GM12892 (cell line): Measurements from ENCODE around the gene MT1A.

Source experiments
- POLR2A ChIP-seq: IDR thresholded peaks from 2 replicates; pipeline ENCODE4 v1.6.1; 2011; ENCODE audit warnings: low read depth, low read length, control low read depth
- POLR2AphosphoS5 ChIP-seq: IDR thresholded peaks from 2 replicates; pipeline ENCODE4 v1.6.1; 2011; ENCODE audit warnings: low read depth, low read length, control low read depth

- TF ChIP-seq POLR2A (no peak), POLR2AphosphoS5 (no peak)
These were observed 45.9 kb downstream of the MT1A start for GRCh38 chr16:56684256-56684925.
